Adrenal gland (tissue), 12 donors: ENCODE data around the gene TDRD9. TPM values are rescaled to one million over a fixed set of nuclear protein-coding genes. Genes with fewer than 3 reads are reported as not detected.

Experiments used
- DNase-seq, 7 donors: peaks; one replicate each; pipeline ENCODE4 v3.0.0-alpha.2; 2019 to 2020
- H3K27ac ChIP-seq, 5 donors: fragments of 200-600 bp; sonication (generic) in 4 of 5; 1 replicate in 3 of 5; 2 replicates in 2 of 5; pipeline versions ENCODE4 v1.5.1 to v1.8.0; 2016 to 2020; ENCODE audit warnings: mild to moderate bottlenecking in 1 of 5
- H3K27me3 ChIP-seq: fragments of 200-600 bp; 2 replicates; pipeline ENCODE4 v1.8.0; 2021
- H3K36me3 ChIP-seq, 2 donors: fragments of 200-600 bp; replicated peaks in 1 of 2; 1 replicate in 1 of 2; 2 replicates in 1 of 2; pipeline versions ENCODE4 v1.5.1 to v1.8.0; 2018 to 2022
- H3K4me1 ChIP-seq, 2 donors: fragments of 200-600 bp; replicated peaks in 1 of 2; 1 replicate in 1 of 2; 2 replicates in 1 of 2; pipeline versions ENCODE4 v1.5.1 to v1.8.0; 2018 to 2021
- H3K4me3 ChIP-seq, 4 donors: fragments of 200-600 bp; sonication (generic) in 3 of 4; one replicate each; pipeline ENCODE4 v1.5.1; 2016 to 2018
- H3K9me3 ChIP-seq, 3 donors: fragments of 200-600 bp; sonication (generic) in 1 of 3; replicated peaks in 1 of 3; 1 replicate in 2 of 3; 2 replicates in 1 of 3; pipeline versions ENCODE4 v1.5.1 to v1.8.0; 2016 to 2021
- CTCF ChIP-seq, 6 experiments: fragments of 450-650 bp in 4 of 6; fragments of 200-600 bp in 2 of 6; sonication (generic) in 1 of 6; IDR thresholded peaks; 1 replicate in 5 of 6; 2 replicates in 1 of 6; pipeline versions ENCODE4 v1.5.1 to v1.8.0; 2016 to 2021; ENCODE audit warnings: antibody characterized with exemption in 6 of 6, mild to moderate bottlenecking in 2 of 6, moderate library complexity in 1 of 6
- POLR2A ChIP-seq, 2 donors: fragments of 450-650 bp; IDR thresholded peaks; one replicate each; pipeline ENCODE4 v1.6.1; 2017; ENCODE audit warnings: antibody characterized with exemption in 2 of 2, mild to moderate bottlenecking in 2 of 2, moderate library complexity in 1 of 2
- WGBS, 4 donors: extraction: QIAGEN DNeasy Blood & Tissue Kit in 2 of 4; methylation state at CpG; one replicate each; pipeline versions ENCODE4 v1.1.5 to v1.1.7; 2013 to 2017; 5-methylcytosine and 5-hydroxymethylcytosine counted together
- intact Hi-C, 2 donors: fragments of 100-400 bp; cut with DNase I; formaldehyde crosslinking; loops; one replicate each; pipeline versions ENCODE4 v1.14.1 to v1.15.0; 2022 to 2023
- polyA plus RNA-seq, 3 donors: library from polyadenylated mRNA; stranded (reverse); fragments of 200-250 nt in 2 of 3; fragments of 350-450 nt in 1 of 3; fragmentation: Illumina TruSeq in 1 of 3; extraction: RNeasy Lipid Tissue Mini Kit (QIAGEN cat#74804) in 1 of 3; gene quantifications; one replicate each; pipeline ENCODE4 v1.2.3, GENCODE V29; 2013 to 2014
- total RNA-seq, 9 donors: library from RNA; depleted of rRNA in 4 of 9; stranded (reverse); fragments of >200 nt in 4 of 9; fragments of 120-200 nt in 1 of 9; fragmentation: NEBNext Ultra II Directional in 1 of 9; extraction: Animal tissue kit (Norgen Biotek cat#: 25700) in 1 of 9; gene quantifications; one replicate each; pipeline versions ENCODE4 v1.1.0 to v1.2.4, GENCODE V29; 2013 to 2023
- donor health status: healthy with polysubstance abuse.
- donor health status: Bipolar disorder and iron deficiency.
- donor health status: DM: yes; HTN: yes; CAD: no.
- donor health status: DM: no; HTN: no; CAD: no.
- donor health status: DM: no; HTN: no; CAD: no.
- donor health status: DM: yes; HTN: yes; CAD: no.

TDRD9 gene
- total and polyA plus RNA-seq, 12 donors = 0.06 to 7.8 (median 3.0) TPM

- no peak for DNase-seq
These were observed 162.0 kb downstream of the TDRD9 start for GRCh38 chr14:104090071-104090748.

GRCh38 chr14:104091061-104091926, 163.0 kb downstream of the TDRD9 start:
- Histone ChIP-seq H3K4me1 (no peaks in the 10 kb centered on the region), H3K27me3 (peaks cover 9% of the 10 kb centered on the region), H3K36me3 (no peaks in the 10 kb centered on the region), H3K27ac (no peak overlapping the region), H3K4me3 (no peak overlapping the region), H3K9me3 (no peaks in the 10 kb centered on the region)
- WGBS, 4 donors = 57 to 78% (median 71%) methylated on average over 10 to 26 of the region's 26 CpGs
- no peak for TF ChIP-seq CTCF (IDR thresholded peaks at IDR 0.05)
- no peak for TF ChIP-seq POLR2A (IDR thresholded peaks at IDR 0.05)
- DNase-seq = no peak
- intact Hi-C loops = no loop called here

More at GRCh38 chr14:104090071-104090748, 162.0 kb downstream of the TDRD9 start:
- no peaks in the 10 kb centered on the region for H3K4me1 ChIP-seq
- TF ChIP-seq POLR2A (IDR thresholded peaks at IDR 0.05) = no peak
- no peak overlapping the region for H3K4me3 ChIP-seq
- H3K9me3 ChIP-seq = no peaks in the 10 kb centered on the region
- intact Hi-C loops = no loop called here
- no peak overlapping the region for H3K27ac ChIP-seq
- no peaks in the 10 kb centered on the region for H3K36me3 ChIP-seq
- 88 to 92% (median 91%) methylated on average over 11 to 20 of the region's 20 CpGs for WGBS, 4 donors
- H3K27me3 ChIP-seq = peaks cover 3% of the 10 kb centered on the region

GRCh38 chr14:104091927-104092771, 163.9 kb downstream of the TDRD9 start:
- no peak for DNase-seq
- Histone ChIP-seq H3K4me1 (no peaks in the 10 kb centered on the region), H3K9me3 (no peaks in the 10 kb centered on the region), H3K27ac (no peak overlapping the region), H3K4me3 (no peak overlapping the region), H3K27me3 (peaks cover 9% of the 10 kb centered on the region), H3K36me3 (no peaks in the 10 kb centered on the region)
- WGBS, 4 donors = 80 to 88% (median 86%) methylated on average over 12 to 23 of the region's 23 CpGs
- TF ChIP-seq POLR2A (IDR thresholded peaks at IDR 0.05) = no peak
- no peak for TF ChIP-seq CTCF (IDR thresholded peaks at IDR 0.05)
- intact Hi-C loops = no loop called here

- no peaks in the 10 kb centered on the region for H3K9me3 ChIP-seq
- DNase-seq = no peak
- H3K27ac ChIP-seq = no peak overlapping the region
- intact Hi-C loops = no loop called here
- H3K4me3 ChIP-seq = no peak overlapping the region
- no peaks in the 10 kb centered on the region for H3K4me1 ChIP-seq
- H3K27me3 ChIP-seq = peaks cover 9% of the 10 kb centered on the region
- H3K36me3 ChIP-seq = no peaks in the 10 kb centered on the region
- WGBS, 4 donors = 40 to 80% (median 75%) methylated on average over 1 to 11 of the region's 11 CpGs
- TF ChIP-seq CTCF (IDR thresholded peaks at IDR 0.05) (no peak), POLR2A (IDR thresholded peaks at IDR 0.05) (no peak)
These were observed 164.7 kb downstream of the TDRD9 start for GRCh38 chr14:104092931-104093365.
